SK-N-SH (cell line): ENCODE results near the gene PHACTR2. TPM values are rescaled to one million over a fixed set of nuclear protein-coding genes. Genes with fewer than 3 reads are reported as not detected.

Experiments
- CTCF ChIA-PET: fragments of 300-600, 350-600 bp; formaldehyde crosslinking; extraction: SDS; loops from one replicate; lab custom pipeline; 2021; lab: Yijun Ruan, JAX
- POLR2A ChIA-PET: fragments of 350-600 bp; sonication (Branson Sonifier 250); formaldehyde crosslinking; extraction: SDS; loops from one replicate; lab custom pipeline; 2020; ENCODE audit warnings: antibody characterized with exemption, inconsistent platforms; lab: Yijun Ruan, JAX
- DNase-seq: peaks from one replicate; pipeline ENCODE4 v3.0.0; 2012
- H2AFZ ChIP-seq: fragments of 200-600 bp; sonication (generic); 2 replicates; pipeline ENCODE4 v1.8.1; 2016; ENCODE audit warnings: antibody characterized with exemption, mild to moderate bottlenecking, low read depth
- H3F3A ChIP-seq: fragments of 200-600 bp; sonication (generic); replicated peaks from 2 replicates; pipeline ENCODE3; 2016; ENCODE audit warnings: antibody characterized with exemption, mild to moderate bottlenecking; ENCODE audit not compliant: insufficient read depth
- H3K27ac ChIP-seq, 2 experiments: fragments of 200-500 bp in 1 of 2; fragments of 200-600 bp in 1 of 2; sonication (Bioruptor generic) in 1 of 2; sonication (generic), shearing (Covaris generic) in 1 of 2; 2 replicates each; pipeline versions ENCODE4 v1.5.1 to v1.6.1; 2014 to 2016; ENCODE audit warnings: low read depth in 2 of 2, inconsistent platforms in 1 of 2, low read length in 1 of 2, mild to moderate bottlenecking in 1 of 2, mixed read lengths in 1 of 2
- H3K27me3 ChIP-seq: fragments of 200-600 bp; sonication (generic), shearing (Covaris generic); 2 replicates; pipeline ENCODE4 v1.6.1; 2016; ENCODE audit warnings: mixed run types; ENCODE audit not compliant: insufficient read depth
- H3K36me3 ChIP-seq, 2 experiments: fragments of 200-500 bp in 1 of 2; fragments of 200-600 bp in 1 of 2; sonication (Bioruptor generic) in 1 of 2; sonication (generic) in 1 of 2; replicated peaks in 1 of 2; 2 replicates each; pipeline versions ENCODE3 to v1.5.1; 2014 to 2016; ENCODE audit warnings: low read length in 1 of 2, mild to moderate bottlenecking in 1 of 2; ENCODE audit not compliant: insufficient read depth in 2 of 2, control insufficient read depth in 1 of 2
- H3K4me1 ChIP-seq, 2 experiments: fragments of 200-500 bp in 1 of 2; fragments of 200-600 bp in 1 of 2; sonication (Bioruptor generic) in 1 of 2; sonication (generic), shearing (Covaris generic) in 1 of 2; 2 replicates each; pipeline versions ENCODE4 v1.5.1 to v1.6.1; 2014 to 2016; ENCODE audit warnings: low read depth in 1 of 2, low read length in 1 of 2, mixed run types in 1 of 2; ENCODE audit not compliant: insufficient read depth in 2 of 2, control insufficient read depth in 1 of 2
- H3K4me2 ChIP-seq: fragments of 200-600 bp; sonication (generic), shearing (Covaris generic); 2 replicates; pipeline ENCODE4 v1.6.1; 2017; ENCODE audit warnings: mixed run types
- H3K4me3 ChIP-seq, 2 experiments: fragments of 200-500 bp in 1 of 2; fragments of 200-600 bp in 1 of 2; sonication (Bioruptor generic) in 1 of 2; sonication (generic), shearing (Covaris generic) in 1 of 2; 2 replicates each; pipeline versions ENCODE4 v1.5.1 to v1.8.1; 2014 to 2016; ENCODE audit warnings: low read depth in 2 of 2, inconsistent platforms in 1 of 2, low read length in 1 of 2, mild to moderate bottlenecking in 1 of 2, mixed read lengths in 1 of 2, moderate library complexity in 1 of 2
- H3K79me2 ChIP-seq: fragments of 200-600 bp; sonication (generic); 2 replicates; pipeline ENCODE4 v1.8.1; 2017; ENCODE audit warnings: mild to moderate bottlenecking; ENCODE audit not compliant: insufficient read depth
- H3K9ac ChIP-seq: fragments of 200-600 bp; sonication (generic); 2 replicates; pipeline ENCODE4 v1.6.1; 2017; ENCODE audit warnings: mixed run types
- H3K9me2 ChIP-seq: fragments of 200-600 bp; sonication (generic); 2 replicates; pipeline ENCODE4 v1.6.1; 2017; ENCODE audit warnings: mixed run types
- H3K9me3 ChIP-seq: fragments of 200-600 bp; sonication (generic); 2 replicates; pipeline ENCODE4 v1.6.1; 2017; ENCODE audit warnings: mixed run types, mild to moderate bottlenecking, moderate library complexity
- H4K20me1 ChIP-seq: fragments of 200-600 bp; sonication (generic); 2 replicates; pipeline ENCODE4 v1.6.1; 2017; ENCODE audit warnings: mild to moderate bottlenecking, mixed run types; ENCODE audit not compliant: insufficient read depth
- CHD2 ChIP-seq: fragments of 150-350 bp; IDR thresholded peaks from 2 replicates; pipeline ENCODE4 v1.6.1; 2018; ENCODE audit warnings: low read length; ENCODE audit not compliant: partially characterized antibody
- EP300 ChIP-seq, 2 experiments: IDR thresholded peaks; 2 replicates each; pipeline versions ENCODE4 v1.4.0 to v1.6.1; 2012; ENCODE audit warnings: borderline replicate concordance in 1 of 2, low read depth in 1 of 2, low read length in 1 of 2
- EZH2phosphoT487 ChIP-seq: fragments of 200-600 bp; sonication (generic); IDR thresholded peaks from 2 replicates; pipeline ENCODE4 v1.6.1; 2017; ENCODE audit warnings: low read depth, mixed run types, mild to moderate bottlenecking, antibody characterized with exemption, moderate library complexity, borderline replicate concordance
- FOXJ3 ChIP-seq: sonication (generic); formaldehyde crosslinking; IDR thresholded peaks from 2 replicates; pipeline ENCODE4 v1.5.1; 2020; ENCODE audit warnings: mild to moderate bottlenecking, missing genetic modification reagents
- GABPA ChIP-seq: IDR thresholded peaks from 2 replicates; pipeline ENCODE4 v1.4.0; 2012; ENCODE audit warnings: low read depth, mild to moderate bottlenecking
- IRF3 ChIP-seq: fragments of 150-350 bp; IDR thresholded peaks from 2 replicates; pipeline ENCODE4 v1.6.1; 2016; ENCODE audit warnings: mild to moderate bottlenecking, low read depth, low read length
- MEF2A ChIP-seq: IDR thresholded peaks from 2 replicates; pipeline ENCODE4 v1.4.0; 2012; ENCODE audit warnings: low read depth, borderline replicate concordance
- MXI1 ChIP-seq: IDR thresholded peaks from 2 replicates; pipeline ENCODE4 v1.6.1; 2012; ENCODE audit warnings: mild to moderate bottlenecking, low read depth, low read length, improper control_type of control experiment
- NFIC ChIP-seq: IDR thresholded peaks from 2 replicates; pipeline ENCODE4 v1.4.0; 2012; ENCODE audit warnings: borderline replicate concordance
- NRF1 ChIP-seq: IDR thresholded peaks from 2 replicates; pipeline ENCODE4 v1.6.1; 2012; ENCODE audit warnings: low read depth, mild to moderate bottlenecking, low read length
- POLR2AphosphoS5 ChIP-seq: IDR thresholded peaks from 2 replicates; pipeline ENCODE4 v1.6.1; 2012; ENCODE audit warnings: low read depth, low read length
- REST ChIP-seq: IDR thresholded peaks from 2 replicates; pipeline ENCODE4 v1.6.1; 2012; ENCODE audit warnings: mild to moderate bottlenecking, low read depth, low read length, moderate library complexity
- RFX5 ChIP-seq: IDR thresholded peaks from 2 replicates; pipeline ENCODE4 v1.6.1; 2012; ENCODE audit warnings: mild to moderate bottlenecking, improper control_type of control experiment, low read length
- TAF1 ChIP-seq: IDR thresholded peaks from 2 replicates; pipeline ENCODE4 v1.6.1; 2012; ENCODE audit warnings: low read depth, mild to moderate bottlenecking, low read length, moderate library complexity, borderline replicate concordance
- TEAD4 ChIP-seq: IDR thresholded peaks from 2 replicates; pipeline ENCODE4 v1.4.0; 2012; ENCODE audit warnings: mild to moderate bottlenecking, borderline replicate concordance; ENCODE audit not compliant: insufficient read depth
- USF2 ChIP-seq: fragments of 150-350 bp; IDR thresholded peaks from 2 replicates; pipeline ENCODE4 v1.6.1; 2017; ENCODE audit warnings: antibody characterized with exemption, low read length, low read depth, borderline replicate concordance
- WGBS: methylation state at CpG from one replicate; pipeline ENCODE4 v1.1.6; 2017; ENCODE audit warnings: low lambda C conversion rate; 5-methylcytosine and 5-hydroxymethylcytosine counted together
- polyA plus RNA-seq, 3 experiments: library from polyadenylated mRNA; depleted of rRNA; stranded (reverse); fragments of >200 nt; gene quantifications; 2 replicates each; pipeline ENCODE4 v1.2.3, GENCODE V29; 2012
- TF ChIP-seq, protein P1 (sequence below): IDR thresholded peaks from 2 replicates; pipeline ENCODE4 v1.4.0; 2012; ENCODE audit warnings: low read depth, borderline replicate concordance
- TF ChIP-seq, protein P2 (sequence below): IDR thresholded peaks from 2 replicates; pipeline ENCODE4 v1.4.0; 2012; ENCODE audit warnings: low read depth, borderline replicate concordance
- TF ChIP-seq, protein P3 (sequence below): IDR thresholded peaks from 2 replicates; pipeline ENCODE4 v1.4.0; 2012; ENCODE audit warnings: low read depth

Gene PHACTR2
- polyA plus RNA-seq, 1 of the 3 experiments (the other 2 are of a cell fraction), result 5.0 TPM

DNA sequence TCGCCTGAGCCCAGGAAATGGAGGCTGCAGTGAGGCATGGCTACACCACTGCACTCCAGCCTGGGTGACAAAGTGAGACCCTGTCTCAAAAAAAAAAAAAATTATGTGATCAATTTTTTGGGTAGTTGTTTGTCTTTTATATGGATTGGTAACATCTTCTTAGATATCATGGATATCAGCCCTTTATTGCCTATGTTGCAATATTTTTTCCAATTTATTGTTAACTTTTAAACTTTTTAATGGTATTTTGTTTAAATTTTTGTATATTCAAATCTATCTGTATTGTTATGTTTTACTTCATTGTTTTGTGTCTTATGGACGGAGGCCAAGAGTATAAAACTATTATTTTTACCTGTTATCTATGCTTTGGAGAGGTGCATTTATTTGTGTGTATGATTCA is 133.0 kb downstream of the PHACTR2 start:
- H3K27ac ChIP-seq, result no peak overlapping the region
- H3K79me2 ChIP-seq, result no peaks in the 10 kb centered on the region
- H3K4me3 ChIP-seq, result no peak overlapping the region
- H3K9me3 ChIP-seq, result no peaks in the 10 kb centered on the region
- no peak for DNase-seq
- H3K4me2 ChIP-seq, result no peak overlapping the region
- POLR2A ChIA-PET, result no interaction called here
- CTCF ChIA-PET, result interaction anchor here (0.6 to 0.9 kb wide), 2 partner anchors 163 to 274 kb away, joined by 3 read pairs; no protein-coding TSS in a partner anchor
- no peaks in the 10 kb centered on the region for H3K36me3 ChIP-seq
- H3K4me1 ChIP-seq, result no peaks in the 10 kb centered on the region
- no peak overlapping the region for H3K9ac ChIP-seq
- TF ChIP-seq MEF2A (no peak), POLR2AphosphoS5 (no peak), IRF3 (no peak), REST (no peak), MXI1 (no peak), NFIC (no peak), NRF1 (no peak), GABPA (no peak), USF2 (no peak), EZH2phosphoT487 (no peak), RFX5 (no peak), EP300 (IDR thresholded peaks at IDR 0.05; ENCODE audit: borderline replicate concordance in 1 of 2, low read depth in 1 of 2, low read length in 1 of 2) (no peak), TEAD4 (no peak), FOXJ3 (no peak), TAF1 (no peak), CHD2 (no peak)
- TF ChIP-seq, protein P1, sequence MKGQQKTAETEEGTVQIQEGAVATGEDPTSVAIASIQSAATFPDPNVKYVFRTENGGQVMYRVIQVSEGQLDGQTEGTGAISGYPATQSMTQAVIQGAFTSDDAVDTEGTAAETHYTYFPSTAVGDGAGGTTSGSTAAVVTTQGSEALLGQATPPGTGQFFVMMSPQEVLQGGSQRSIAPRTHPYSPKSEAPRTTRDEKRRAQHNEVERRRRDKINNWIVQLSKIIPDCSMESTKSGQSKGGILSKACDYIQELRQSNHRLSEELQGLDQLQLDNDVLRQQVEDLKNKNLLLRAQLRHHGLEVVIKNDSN, result no peak
- TF ChIP-seq, protein P2, sequence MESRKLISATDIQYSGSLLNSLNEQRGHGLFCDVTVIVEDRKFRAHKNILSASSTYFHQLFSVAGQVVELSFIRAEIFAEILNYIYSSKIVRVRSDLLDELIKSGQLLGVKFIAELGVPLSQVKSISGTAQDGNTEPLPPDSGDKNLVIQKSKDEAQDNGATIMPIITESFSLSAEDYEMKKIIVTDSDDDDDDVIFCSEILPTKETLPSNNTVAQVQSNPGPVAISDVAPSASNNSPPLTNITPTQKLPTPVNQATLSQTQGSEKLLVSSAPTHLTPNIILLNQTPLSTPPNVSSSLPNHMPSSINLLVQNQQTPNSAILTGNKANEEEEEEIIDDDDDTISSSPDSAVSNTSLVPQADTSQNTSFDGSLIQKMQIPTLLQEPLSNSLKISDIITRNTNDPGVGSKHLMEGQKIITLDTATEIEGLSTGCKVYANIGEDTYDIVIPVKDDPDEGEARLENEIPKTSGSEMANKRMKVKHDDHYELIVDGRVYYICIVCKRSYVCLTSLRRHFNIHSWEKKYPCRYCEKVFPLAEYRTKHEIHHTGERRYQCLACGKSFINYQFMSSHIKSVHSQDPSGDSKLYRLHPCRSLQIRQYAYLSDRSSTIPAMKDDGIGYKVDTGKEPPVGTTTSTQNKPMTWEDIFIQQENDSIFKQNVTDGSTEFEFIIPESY, result no peak
- TF ChIP-seq, protein P3, sequence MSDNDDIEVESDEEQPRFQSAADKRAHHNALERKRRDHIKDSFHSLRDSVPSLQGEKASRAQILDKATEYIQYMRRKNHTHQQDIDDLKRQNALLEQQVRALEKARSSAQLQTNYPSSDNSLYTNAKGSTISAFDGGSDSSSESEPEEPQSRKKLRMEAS, result no peak
- no peaks in the 10 kb centered on the region for H3F3A ChIP-seq
- WGBS, result 96% methylated on average over 2 of the region's 2 CpGs
- no peaks in the 10 kb centered on the region for H3K9me2 ChIP-seq
- no peak overlapping the region for H2AFZ ChIP-seq
- H3K27me3 ChIP-seq, result no peaks in the 10 kb centered on the region
- no peaks in the 10 kb centered on the region for H4K20me1 ChIP-seq
